ENCODE results near the gene C2CD2.
A peak's percentile ranks its signal among the peaks of the same experiment; 100 is the strongest.

C2CD2 gene

GRCh38 chr21:41985662-41986416, 32.0 kb upstream of the C2CD2 start:
- in situ Hi-C loops (cut with HindIII; ENCODE audit: low pct_unique_long_range_greater_than_20kb, low sequenced_read_pairs) = no loop called here
- no peak for TF ChIP-seq JUND (IDR thresholded peaks at IDR 0.05; ENCODE audit: low read depth)
- peak in 1 of 2 experiments; percentile 51 for DNase-seq (ENCODE audit: low read depth in 1 of 2, low spot score in 1 of 2)

- TF ChIP-seq JUND (IDR thresholded peaks at IDR 0.05; ENCODE audit: low read depth) = no peak
- in situ Hi-C loops (cut with HindIII; ENCODE audit: low pct_unique_long_range_greater_than_20kb, low sequenced_read_pairs) = no loop called here
- DNase-seq (ENCODE audit: low read depth in 1 of 2, low spot score in 1 of 2) = no peak
Measured at GRCh38 chr21:41983229-41983628, 29.4 kb upstream of the C2CD2 start.

DNA sequence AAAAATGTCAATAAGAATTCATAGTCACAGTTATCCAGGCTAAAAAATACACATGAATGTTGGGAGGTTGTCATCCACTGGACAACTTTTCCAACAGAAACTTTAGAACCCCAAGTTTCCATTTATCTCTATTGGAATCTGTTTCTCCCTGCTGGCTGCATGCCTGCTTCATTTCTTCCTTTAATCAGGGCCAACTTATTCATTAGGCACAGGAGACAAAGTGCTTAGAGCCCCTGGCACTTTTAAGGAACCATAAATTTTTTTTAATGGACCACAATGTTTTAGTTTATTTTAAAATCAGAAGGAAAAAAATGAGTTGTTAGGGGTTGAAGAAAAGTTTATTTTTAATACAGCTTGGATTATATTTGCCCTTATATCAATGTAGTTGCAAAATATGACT, 26.7 kb upstream of the C2CD2 start:
- TF ChIP-seq JUND (IDR thresholded peaks at IDR 0.05; ENCODE audit: low read depth) = no peak
- in situ Hi-C loops (cut with HindIII; ENCODE audit: low pct_unique_long_range_greater_than_20kb, low sequenced_read_pairs) = no loop called here
- no peak for DNase-seq (ENCODE audit: low read depth in 1 of 2, low spot score in 1 of 2)

- no peak for DNase-seq (ENCODE audit: low read depth in 1 of 2, low spot score in 1 of 2)
- no peak for TF ChIP-seq JUND (IDR thresholded peaks at IDR 0.05; ENCODE audit: low read depth)
- in situ Hi-C loops (cut with HindIII; ENCODE audit: low pct_unique_long_range_greater_than_20kb, low sequenced_read_pairs) = no loop called here
Measured at GRCh38 chr21:41979751-41980369, 26.0 kb upstream of the C2CD2 start.

- in situ Hi-C loops (cut with HindIII; ENCODE audit: low pct_unique_long_range_greater_than_20kb, low sequenced_read_pairs) = no loop called here
- no peak for DNase-seq (ENCODE audit: low read depth in 1 of 2, low spot score in 1 of 2)
- TF ChIP-seq JUND (IDR thresholded peaks at IDR 0.05; ENCODE audit: low read depth) = no peak
Measured at GRCh38 chr21:41979335-41979734, 25.5 kb upstream of the C2CD2 start.

- TF ChIP-seq JUND (IDR thresholded peaks at IDR 0.05; ENCODE audit: low read depth) = no peak
- DNase-seq (ENCODE audit: low read depth in 1 of 2, low spot score in 1 of 2) = no peak
- in situ Hi-C loops (cut with HindIII; ENCODE audit: low pct_unique_long_range_greater_than_20kb, low sequenced_read_pairs) = no loop called here
Measured at GRCh38 chr21:41977034-41977950, 23.5 kb upstream of the C2CD2 start.

DNA sequence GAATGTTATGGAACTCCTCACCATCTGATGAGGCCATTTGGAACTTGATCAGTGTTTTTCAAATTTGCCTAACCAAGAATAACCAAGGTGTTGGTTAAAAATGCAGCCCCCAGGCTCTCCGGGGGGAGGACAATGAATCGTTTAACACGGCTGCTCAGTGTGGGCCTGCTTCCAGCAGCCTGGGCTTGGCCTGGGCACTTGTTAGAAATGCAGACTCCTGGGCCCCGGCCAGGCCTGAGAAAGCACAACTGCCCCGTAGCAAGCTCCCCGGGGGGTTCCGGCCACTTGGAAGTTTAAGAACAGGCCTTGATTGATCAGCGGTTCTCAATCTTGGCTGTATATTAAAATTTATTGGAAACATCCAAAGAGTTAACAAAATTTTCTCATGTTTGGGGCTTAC, 22.8 kb upstream of the C2CD2 start:
- DNase-seq (ENCODE audit: low read depth in 1 of 2, low spot score in 1 of 2) = no peak
- no peak for TF ChIP-seq JUND (IDR thresholded peaks at IDR 0.05; ENCODE audit: low read depth)
- in situ Hi-C loops (cut with HindIII; ENCODE audit: low pct_unique_long_range_greater_than_20kb, low sequenced_read_pairs) = no loop called here

DNA sequence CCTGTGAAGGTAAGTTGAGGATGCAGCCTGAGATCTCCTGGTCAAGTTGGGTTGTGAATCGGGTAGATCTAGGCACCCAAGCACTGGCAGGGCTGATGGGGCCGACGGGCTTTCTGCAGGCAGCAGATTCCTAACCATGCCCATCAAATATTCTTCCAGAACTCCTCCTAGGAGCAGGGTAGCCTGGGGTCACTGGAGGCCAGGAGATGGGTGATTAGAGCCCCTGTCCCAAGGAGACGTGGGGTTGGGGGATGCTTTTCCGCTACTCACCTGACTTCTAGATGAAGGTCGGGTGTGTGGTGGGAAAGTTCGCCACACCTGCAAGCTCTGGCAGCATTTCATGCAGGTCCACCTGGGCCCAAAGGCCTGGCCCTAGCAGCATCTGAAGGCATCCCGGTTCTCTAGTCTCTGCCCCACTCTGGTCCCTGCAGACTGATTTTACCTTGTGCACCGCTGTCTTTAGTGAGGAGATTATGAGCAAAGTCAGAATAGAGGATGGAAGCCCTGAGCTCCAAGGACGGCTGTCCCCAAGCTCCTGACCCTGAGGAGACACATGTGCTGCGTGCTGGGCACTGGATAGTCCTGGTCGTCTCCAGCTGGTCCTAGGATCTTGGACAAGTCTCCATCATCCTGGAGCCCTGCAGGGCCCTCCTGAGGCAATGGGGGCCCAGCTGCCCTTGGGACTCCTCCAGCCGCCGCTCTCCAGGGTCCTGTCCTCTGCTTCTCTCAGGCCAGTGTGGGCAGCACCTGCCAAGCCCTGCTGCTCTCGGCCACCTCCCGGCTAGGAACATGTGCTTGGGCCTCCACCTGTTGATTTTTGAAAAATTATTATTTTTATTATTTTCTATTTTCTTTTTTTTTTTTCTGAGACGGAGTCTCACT, 21.8 kb upstream of the C2CD2 start:
- no peak for TF ChIP-seq JUND (IDR thresholded peaks at IDR 0.05; ENCODE audit: low read depth)
- in situ Hi-C loops (cut with HindIII; ENCODE audit: low pct_unique_long_range_greater_than_20kb, low sequenced_read_pairs) = no loop called here
- no peak for DNase-seq (ENCODE audit: low read depth in 1 of 2, low spot score in 1 of 2)

DNA sequence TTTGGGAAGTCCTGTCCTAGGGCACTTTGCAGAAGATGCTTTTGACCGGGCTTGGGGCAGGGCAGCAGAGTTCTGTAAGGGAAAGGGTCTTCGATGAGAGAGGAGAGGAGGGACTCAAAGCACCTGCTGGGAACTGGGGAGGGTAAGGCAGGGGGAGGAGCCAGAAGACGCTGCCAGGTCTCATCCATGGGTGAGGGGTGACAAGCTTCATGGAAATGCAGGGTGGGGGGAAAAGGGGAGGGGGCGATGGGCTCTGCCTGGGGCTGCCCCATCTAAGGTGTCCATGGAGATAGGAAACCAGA, 20.9 kb upstream of the C2CD2 start:
- TF ChIP-seq JUND (IDR thresholded peaks at IDR 0.05; ENCODE audit: low read depth) = no peak
- no peak for DNase-seq (ENCODE audit: low read depth in 1 of 2, low spot score in 1 of 2)
- in situ Hi-C loops (cut with HindIII; ENCODE audit: low pct_unique_long_range_greater_than_20kb, low sequenced_read_pairs) = no loop called here

DNA sequence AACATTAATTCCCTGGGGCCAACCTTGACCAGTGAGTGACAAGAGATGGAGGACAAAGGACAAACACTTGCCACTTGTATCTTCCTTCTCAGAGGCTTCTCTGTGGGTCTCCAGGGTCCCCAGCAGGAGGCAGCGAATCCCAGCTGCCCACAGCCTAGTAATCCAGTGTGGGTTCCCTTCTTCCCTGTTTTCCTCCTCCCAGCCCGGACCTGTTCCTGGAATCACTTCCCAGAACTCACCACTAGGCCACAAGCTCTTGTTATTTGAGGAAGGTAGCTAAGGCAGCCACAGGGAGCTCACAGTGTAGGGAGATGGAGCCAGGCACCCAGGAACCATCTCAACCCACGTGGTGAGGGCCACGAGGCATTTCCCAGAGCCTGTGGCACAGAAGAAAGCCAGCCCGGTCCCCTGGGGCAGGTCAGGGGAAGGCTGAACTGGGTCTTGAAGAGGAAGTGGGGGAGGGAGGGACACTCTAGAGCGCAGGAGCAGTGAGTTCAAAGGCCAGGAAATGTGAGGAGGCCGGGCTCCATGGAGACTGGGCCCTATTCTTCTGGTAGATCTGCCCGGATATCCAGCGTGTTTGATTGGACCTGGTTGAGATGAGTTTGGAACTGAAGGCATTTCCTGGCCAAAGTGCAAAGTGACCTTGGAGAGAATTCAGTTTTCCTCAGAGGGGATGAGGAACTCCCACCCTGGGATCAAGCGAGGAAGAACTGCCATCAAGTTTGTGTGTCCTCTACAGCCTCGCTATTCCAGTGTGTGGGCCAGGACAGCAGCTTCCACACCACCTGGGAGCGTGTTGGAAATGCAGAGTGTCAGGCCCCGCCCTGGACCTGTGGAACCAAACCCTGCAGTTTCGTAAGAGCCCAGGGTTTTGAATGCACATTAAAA, 20.3 kb upstream of the C2CD2 start:
- in situ Hi-C loops (cut with HindIII; ENCODE audit: low pct_unique_long_range_greater_than_20kb, low sequenced_read_pairs) = no loop called here
- peak in 1 of 2 experiments; percentile 52 for DNase-seq (ENCODE audit: low read depth in 1 of 2, low spot score in 1 of 2)
- TF ChIP-seq JUND (IDR thresholded peaks at IDR 0.05; ENCODE audit: low read depth) = no peak

DNA sequence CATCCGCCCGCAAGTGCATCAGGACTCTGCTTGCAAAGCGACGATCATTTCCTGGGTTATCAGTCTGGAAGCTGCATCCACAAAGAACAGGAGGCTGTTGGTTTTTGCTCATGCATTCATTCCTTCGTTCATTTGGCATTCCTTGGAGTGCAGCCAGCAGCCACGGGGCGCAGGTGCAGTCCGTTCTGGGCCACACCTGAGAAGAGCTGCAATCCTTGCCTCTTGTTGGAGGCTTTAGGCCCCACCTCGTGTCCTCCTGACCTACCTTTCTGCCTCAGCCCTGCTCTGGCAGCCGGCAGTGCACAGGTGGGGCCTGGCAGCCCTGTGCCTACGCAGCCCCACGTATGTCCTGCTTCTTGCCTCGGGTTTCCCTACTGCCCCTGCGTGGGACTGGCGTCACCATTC, 19.6 kb upstream of the C2CD2 start:
- in situ Hi-C loops (cut with HindIII; ENCODE audit: low pct_unique_long_range_greater_than_20kb, low sequenced_read_pairs) = no loop called here
- TF ChIP-seq JUND (IDR thresholded peaks at IDR 0.05; ENCODE audit: low read depth) = no peak
- no peak for DNase-seq (ENCODE audit: low read depth in 1 of 2, low spot score in 1 of 2)

Measured in T47D (cell line).